Adrenal gland (tissue), 5 donors: ENCODE data around the gene SCGB1D2.

Source experiments
- CTCF ChIP-seq, 6 experiments: fragments of 450-650 bp in 4 of 6; fragments of 200-600 bp in 2 of 6; sonication (generic) in 1 of 6; IDR thresholded peaks; 1 replicate in 5 of 6; 2 replicates in 1 of 6; pipeline versions ENCODE4 v1.5.1 to v1.8.0; 2016 to 2021; ENCODE audit warnings: antibody characterized with exemption in 6 of 6, mild to moderate bottlenecking in 2 of 6, moderate library complexity in 1 of 6
- POLR2A ChIP-seq, 2 donors: fragments of 450-650 bp; IDR thresholded peaks; one replicate each; pipeline ENCODE4 v1.6.1; 2017; ENCODE audit warnings: antibody characterized with exemption in 2 of 2, mild to moderate bottlenecking in 2 of 2, moderate library complexity in 1 of 2
- donor health status: DM: no; HTN: no; CAD: no.

DNA sequence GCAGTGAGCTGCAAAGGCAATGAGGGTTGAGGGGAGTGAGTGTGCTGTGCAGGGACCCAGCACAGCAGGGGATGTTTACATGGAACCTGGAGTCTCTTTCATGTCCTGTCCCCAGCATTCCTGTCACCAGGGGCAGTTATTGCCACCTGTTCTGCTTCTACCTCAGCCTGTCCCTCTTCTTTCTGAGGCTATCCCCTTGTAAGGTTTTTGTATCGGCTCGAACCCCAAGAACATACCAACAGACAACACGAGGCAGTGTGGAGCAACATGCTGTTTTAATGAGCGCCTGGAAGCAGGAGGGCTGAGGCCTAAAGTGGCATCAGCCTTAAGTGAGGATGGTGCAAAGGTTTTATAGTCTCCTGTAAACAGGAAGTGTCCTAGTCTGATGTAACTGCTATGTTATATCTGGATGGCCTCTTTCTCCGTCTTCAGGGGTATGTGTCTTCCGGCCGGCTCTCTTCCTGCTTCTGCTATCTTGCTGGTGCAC, 31.8 kb downstream of the SCGB1D2 start:
- TF ChIP-seq CTCF (IDR thresholded peaks at IDR 0.05), result no peak
- no peak for TF ChIP-seq POLR2A (IDR thresholded peaks at IDR 0.05)
